Measurements from ENCODE around the gene PRR16. TPM values are rescaled to one million over a fixed set of nuclear protein-coding genes. Genes with fewer than 3 reads are reported as not detected.

Gene PRR16
- total RNA-seq, 1 donor from 2014 or later, result 18.3 TPM

DNA sequence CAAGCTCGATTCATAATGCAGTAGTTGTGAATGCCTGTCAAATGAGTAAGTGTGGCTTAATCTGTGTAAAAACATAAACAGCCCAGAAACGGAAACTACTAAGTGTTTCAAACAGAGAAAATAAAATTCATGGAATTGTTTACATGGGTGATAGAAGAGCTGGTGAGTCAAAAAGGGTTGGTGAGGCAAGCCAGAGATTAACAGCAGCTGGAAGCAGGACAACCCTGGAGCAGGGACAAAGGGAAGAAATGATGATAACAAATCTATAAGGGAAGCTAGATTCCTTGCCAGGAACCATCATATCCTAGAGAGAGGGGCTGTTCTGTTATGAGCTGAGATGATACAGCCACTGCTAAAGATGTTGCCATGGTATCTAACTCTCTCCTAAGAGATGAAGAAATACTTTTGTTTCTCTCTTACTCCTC lies 18.0 kb upstream of the PRR16 start:
- H3K9me3 Mint-ChIP-seq (ENCODE audit: unreplicated experiment), result no peaks in the 10 kb centered on the region
- peaks cover 36% of the 10 kb centered on the region for H3K4me1 Mint-ChIP-seq (ENCODE audit: unreplicated experiment)
- no peak overlapping the region for H3K4me3 Mint-ChIP-seq (ENCODE audit: unreplicated experiment)
- H3K27ac Mint-ChIP-seq (ENCODE audit: unreplicated experiment), result peak overlapping the region; percentile 88
- no peaks in the 10 kb centered on the region for H3K36me3 Mint-ChIP-seq (ENCODE audit: unreplicated experiment)
- H3K27me3 Mint-ChIP-seq (ENCODE audit: unreplicated experiment), result no peaks in the 10 kb centered on the region
- DNase-seq (ENCODE audit: extremely low spot score, unreplicated experiment), result no peak
- TF ChIP-seq, protein P1, sequence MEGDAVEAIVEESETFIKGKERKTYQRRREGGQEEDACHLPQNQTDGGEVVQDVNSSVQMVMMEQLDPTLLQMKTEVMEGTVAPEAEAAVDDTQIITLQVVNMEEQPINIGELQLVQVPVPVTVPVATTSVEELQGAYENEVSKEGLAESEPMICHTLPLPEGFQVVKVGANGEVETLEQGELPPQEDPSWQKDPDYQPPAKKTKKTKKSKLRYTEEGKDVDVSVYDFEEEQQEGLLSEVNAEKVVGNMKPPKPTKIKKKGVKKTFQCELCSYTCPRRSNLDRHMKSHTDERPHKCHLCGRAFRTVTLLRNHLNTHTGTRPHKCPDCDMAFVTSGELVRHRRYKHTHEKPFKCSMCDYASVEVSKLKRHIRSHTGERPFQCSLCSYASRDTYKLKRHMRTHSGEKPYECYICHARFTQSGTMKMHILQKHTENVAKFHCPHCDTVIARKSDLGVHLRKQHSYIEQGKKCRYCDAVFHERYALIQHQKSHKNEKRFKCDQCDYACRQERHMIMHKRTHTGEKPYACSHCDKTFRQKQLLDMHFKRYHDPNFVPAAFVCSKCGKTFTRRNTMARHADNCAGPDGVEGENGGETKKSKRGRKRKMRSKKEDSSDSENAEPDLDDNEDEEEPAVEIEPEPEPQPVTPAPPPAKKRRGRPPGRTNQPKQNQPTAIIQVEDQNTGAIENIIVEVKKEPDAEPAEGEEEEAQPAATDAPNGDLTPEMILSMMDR (IDR thresholded peaks at IDR 0.05), result no peak

DNA sequence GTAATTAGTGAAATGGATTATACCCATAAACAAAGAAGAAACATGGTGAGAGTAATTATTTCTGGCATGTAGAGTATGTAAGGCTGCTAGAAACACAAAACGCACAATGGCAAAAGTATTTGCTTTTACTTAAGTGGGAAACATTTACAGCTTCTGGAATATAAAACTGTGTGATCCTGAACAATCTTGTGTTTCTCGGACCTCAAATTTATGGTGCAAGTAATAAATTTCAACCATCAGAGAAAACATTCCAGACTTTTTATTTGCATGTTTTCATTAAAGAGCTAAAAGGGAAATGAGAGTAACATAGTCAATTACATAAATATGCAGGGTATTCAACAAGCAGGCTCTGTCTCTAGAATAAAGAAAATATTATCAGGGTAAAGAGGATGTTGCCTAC lies 17.2 kb upstream of the PRR16 start:
- Mint-ChIP-seq H3K4me1 (ENCODE audit: unreplicated experiment) (peaks cover 36% of the 10 kb centered on the region), H3K9me3 (ENCODE audit: unreplicated experiment) (no peaks in the 10 kb centered on the region), H3K27ac (ENCODE audit: unreplicated experiment) (peak overlapping the region; percentile 88), H3K36me3 (ENCODE audit: unreplicated experiment) (no peaks in the 10 kb centered on the region), H3K4me3 (ENCODE audit: unreplicated experiment) (no peak overlapping the region), H3K27me3 (ENCODE audit: unreplicated experiment) (no peaks in the 10 kb centered on the region)
- DNase-seq (ENCODE audit: extremely low spot score, unreplicated experiment), result no peak
- TF ChIP-seq, protein P1 (IDR thresholded peaks at IDR 0.05), result no peak

DNA sequence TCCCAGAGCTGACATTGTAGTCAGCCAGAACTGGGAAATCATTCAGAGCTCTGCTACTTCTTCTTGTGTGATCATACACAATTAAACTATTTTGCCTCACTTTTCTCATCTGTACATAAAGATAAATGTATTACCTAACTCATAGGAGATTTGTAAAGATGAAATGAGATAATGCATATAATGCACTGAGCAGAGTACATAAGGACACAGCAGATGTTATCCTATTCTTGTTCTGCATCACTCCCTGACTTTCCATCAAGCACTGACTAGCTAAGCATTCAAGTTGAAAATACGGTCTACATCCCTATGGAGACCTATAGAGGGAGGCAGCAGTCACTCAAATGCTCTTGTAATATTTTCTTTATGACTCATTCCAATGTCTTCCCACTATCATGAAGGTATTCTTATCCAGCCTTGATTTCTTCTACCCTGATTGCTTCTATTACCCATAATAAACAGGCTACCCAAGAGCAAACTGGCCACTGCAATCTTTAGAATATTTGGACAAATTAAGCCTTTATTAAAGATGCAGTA lies 16.3 kb upstream of the PRR16 start:
- TF ChIP-seq, protein P1 (IDR thresholded peaks at IDR 0.05), result peak; percentile 34
- Mint-ChIP-seq H3K4me3 (ENCODE audit: unreplicated experiment) (no peak overlapping the region), H3K27ac (ENCODE audit: unreplicated experiment) (no peak overlapping the region), H3K4me1 (ENCODE audit: unreplicated experiment) (peaks cover 37% of the 10 kb centered on the region), H3K27me3 (ENCODE audit: unreplicated experiment) (no peaks in the 10 kb centered on the region), H3K9me3 (ENCODE audit: unreplicated experiment) (no peaks in the 10 kb centered on the region), H3K36me3 (ENCODE audit: unreplicated experiment) (no peaks in the 10 kb centered on the region)
- DNase-seq (ENCODE audit: extremely low spot score, unreplicated experiment), result no peak

DNA sequence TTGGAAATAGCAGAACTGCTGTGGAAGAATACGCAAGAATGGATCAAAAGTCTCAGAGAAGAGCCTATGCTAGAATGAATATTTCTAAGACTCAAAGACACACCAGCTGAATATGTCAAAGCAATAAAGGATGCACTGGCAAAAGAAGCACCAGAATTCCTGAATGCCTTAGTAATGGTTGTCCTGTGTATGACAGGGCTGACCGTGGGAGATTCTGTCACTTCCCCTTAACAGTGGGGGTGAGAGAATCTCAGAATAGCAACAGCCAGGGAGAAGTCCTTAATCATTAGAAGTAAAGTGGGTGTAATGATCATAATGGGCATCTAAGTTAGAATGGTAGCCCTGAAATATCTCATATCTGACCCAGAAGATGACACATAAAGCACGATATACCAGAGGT lies 14.6 kb upstream of the PRR16 start:
- Mint-ChIP-seq H3K4me3 (ENCODE audit: unreplicated experiment) (no peak overlapping the region), H3K36me3 (ENCODE audit: unreplicated experiment) (no peaks in the 10 kb centered on the region), H3K27me3 (ENCODE audit: unreplicated experiment) (no peaks in the 10 kb centered on the region), H3K4me1 (ENCODE audit: unreplicated experiment) (peaks cover 50% of the 10 kb centered on the region), H3K9me3 (ENCODE audit: unreplicated experiment) (no peaks in the 10 kb centered on the region), H3K27ac (ENCODE audit: unreplicated experiment) (no peak overlapping the region)
- no peak for DNase-seq (ENCODE audit: extremely low spot score, unreplicated experiment)
- TF ChIP-seq, protein P1 (IDR thresholded peaks at IDR 0.05), result no peak

DNA sequence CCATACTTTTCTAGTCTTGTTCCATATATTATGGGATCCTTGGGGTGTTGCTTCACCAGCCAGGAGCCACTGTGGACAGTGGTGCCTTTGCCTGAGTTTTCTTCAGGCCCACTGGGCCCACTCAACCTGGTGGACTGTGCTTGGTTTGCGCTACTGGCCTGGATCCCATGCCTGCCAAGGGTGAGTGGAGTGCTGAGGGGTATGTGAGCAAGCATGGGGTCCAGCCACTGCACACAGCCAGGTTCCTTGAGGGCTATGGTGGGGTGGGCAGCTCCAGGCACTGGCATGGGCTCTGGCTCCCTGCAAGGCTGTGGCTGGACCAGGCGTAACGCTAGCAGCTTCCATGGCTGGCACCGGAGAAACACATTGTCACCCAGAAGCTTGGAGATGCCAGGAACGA lies 13.2 kb upstream of the PRR16 start:
- TF ChIP-seq, protein P1 (IDR thresholded peaks at IDR 0.05), result no peak
- DNase-seq (ENCODE audit: extremely low spot score, unreplicated experiment), result no peak
- no peaks in the 10 kb centered on the region for H3K27me3 Mint-ChIP-seq (ENCODE audit: unreplicated experiment)
- no peaks in the 10 kb centered on the region for H3K36me3 Mint-ChIP-seq (ENCODE audit: unreplicated experiment)
- peaks cover 53% of the 10 kb centered on the region for H3K4me1 Mint-ChIP-seq (ENCODE audit: unreplicated experiment)
- no peak overlapping the region for H3K4me3 Mint-ChIP-seq (ENCODE audit: unreplicated experiment)
- no peaks in the 10 kb centered on the region for H3K9me3 Mint-ChIP-seq (ENCODE audit: unreplicated experiment)
- H3K27ac Mint-ChIP-seq (ENCODE audit: unreplicated experiment), result no peak overlapping the region
